ENCODE data around the gene RNF152. TPM values are rescaled to one million over a fixed set of nuclear protein-coding genes. Genes with fewer than 3 reads are reported as not detected.

Gene RNF152
- total RNA-seq, 1 experiment from 2014 or later = 2.3 TPM

GRCh38 chr18:61842146-61842545 is 50.7 kb downstream of the RNF152 start:
- H3K27ac Mint-ChIP-seq = no peak overlapping the region
- peaks cover 6 to 7% of the 10 kb centered on the region in 2 experiments; a peak in 3 of 4 replicates for H3K4me1 Mint-ChIP-seq

More at GRCh38 chr18:61842146-61842545, 50.7 kb downstream of the RNF152 start:
- DNase-seq = no peak
- Histone ChIP-seq H4K91ac (ENCODE audit: insufficient read length, low read depth, low read length) (no peak overlapping the region), H3T11ph (ENCODE audit: low read length) (no peak overlapping the region), H2AK5ac (ENCODE audit: insufficient read length, low read length) (no peak overlapping the region), H2AFZ (ENCODE audit: low read length) (no peak overlapping the region), H3K23me2 (ENCODE audit: insufficient read length, low read depth, low read length, poor library complexity, severe bottlenecking) (no peaks in the 10 kb centered on the region), H3K56ac (ENCODE audit: insufficient read length, low read depth, low read length) (no peak overlapping the region), H4K5ac (ENCODE audit: insufficient read length, low read depth, low read length) (no peak overlapping the region), H3K27me3 (ENCODE audit: insufficient read depth, low read length) (no peaks in the 10 kb centered on the region), H4K8ac (replicated peaks; ENCODE audit: insufficient read length, low read depth, low read length) (no peak overlapping the region), H3K79me2 (ENCODE audit: insufficient read depth, low read length) (no peaks in the 10 kb centered on the region), H3K4ac (ENCODE audit: low read depth, low read length) (no peak overlapping the region), H3K9ac (ENCODE audit: extremely low read depth, insufficient read length, low read length) (no peak overlapping the region), H3K4me1 (ENCODE audit: insufficient read depth, low read length) (no peaks in the 10 kb centered on the region), H2BK120ac (ENCODE audit: low read depth, low read length, poor library complexity, severe bottlenecking) (no peak overlapping the region), H2BK20ac (ENCODE audit: low read depth, low read length, poor library complexity, severe bottlenecking) (no peak overlapping the region), H3K79me1 (ENCODE audit: insufficient read depth, low read depth, low read length, poor library complexity, severe bottlenecking) (no peaks in the 10 kb centered on the region), H3K27ac (ENCODE audit: insufficient read length, low read depth, low read length) (no peak overlapping the region), H4K20me1 (ENCODE audit: control insufficient read depth, insufficient read depth, insufficient read length) (no peaks in the 10 kb centered on the region), H2BK15ac (ENCODE audit: low read depth, low read length) (no peak overlapping the region), H3K9me3 (ENCODE audit: control insufficient read depth, low read depth, low read length) (no peaks in the 10 kb centered on the region), H3K14ac (ENCODE audit: insufficient read depth, low read length) (no peak overlapping the region), H3K18ac (ENCODE audit: insufficient read length, low read depth, low read length) (no peak overlapping the region), H2BK12ac (ENCODE audit: insufficient read length, low read depth, low read length) (no peak overlapping the region), H2BK5ac (ENCODE audit: insufficient read length, low read length) (no peak overlapping the region), H3K4me2 (ENCODE audit: insufficient read depth, insufficient read length, low read length) (no peak overlapping the region), H3K23ac (ENCODE audit: insufficient read length, low read depth, low read length) (no peak overlapping the region)
- no peaks in the 10 kb centered on the region; a peak in 1 of 5 replicates for H3K9me3 Mint-ChIP-seq
- no peak for TF ChIP-seq CTCF (conservative IDR thresholded peaks at IDR 0.05)
- no peaks in the 10 kb centered on the region for H3K36me3 Mint-ChIP-seq (ENCODE audit: insufficient read depth in 1 of 3, low read depth in 3 of 3)
- no CpG with 5 or more reads among the region's 2 CpGs for WGBS (ENCODE audit: extremely low coverage, insufficient read length, low lambda C conversion rate)
- no peak overlapping the region for H3K4me3 Mint-ChIP-seq
- no peaks in the 10 kb centered on the region for H3K27me3 Mint-ChIP-seq (ENCODE audit: low read depth)
